SK-N-SH (cell line): Measurements from ENCODE around the gene AQP9. TPM values are rescaled to one million over a fixed set of nuclear protein-coding genes. Genes with fewer than 3 reads are reported as not detected.

Experiments
- CTCF ChIA-PET: fragments of 300-600, 350-600 bp; formaldehyde crosslinking; extraction: SDS; loops from one replicate; lab custom pipeline; 2021; lab: Yijun Ruan, JAX
- POLR2A ChIA-PET: fragments of 350-600 bp; sonication (Branson Sonifier 250); formaldehyde crosslinking; extraction: SDS; loops from one replicate; lab custom pipeline; 2020; ENCODE audit warnings: antibody characterized with exemption, inconsistent platforms; lab: Yijun Ruan, JAX
- DNase-seq: peaks from one replicate; pipeline ENCODE4 v3.0.0; 2012
- H2AFZ ChIP-seq: fragments of 200-600 bp; sonication (generic); 2 replicates; pipeline ENCODE4 v1.8.1; 2016; ENCODE audit warnings: antibody characterized with exemption, mild to moderate bottlenecking, low read depth
- H3F3A ChIP-seq: fragments of 200-600 bp; sonication (generic); replicated peaks from 2 replicates; pipeline ENCODE3; 2016; ENCODE audit warnings: antibody characterized with exemption, mild to moderate bottlenecking; ENCODE audit not compliant: insufficient read depth
- H3K27ac ChIP-seq, 2 experiments: fragments of 200-500 bp in 1 of 2; fragments of 200-600 bp in 1 of 2; sonication (Bioruptor generic) in 1 of 2; sonication (generic), shearing (Covaris generic) in 1 of 2; 2 replicates each; pipeline versions ENCODE4 v1.5.1 to v1.6.1; 2014 to 2016; ENCODE audit warnings: low read depth in 2 of 2, inconsistent platforms in 1 of 2, low read length in 1 of 2, mild to moderate bottlenecking in 1 of 2, mixed read lengths in 1 of 2
- H3K27me3 ChIP-seq: fragments of 200-600 bp; sonication (generic), shearing (Covaris generic); 2 replicates; pipeline ENCODE4 v1.6.1; 2016; ENCODE audit warnings: mixed run types; ENCODE audit not compliant: insufficient read depth
- H3K36me3 ChIP-seq, 2 experiments: fragments of 200-500 bp in 1 of 2; fragments of 200-600 bp in 1 of 2; sonication (Bioruptor generic) in 1 of 2; sonication (generic) in 1 of 2; replicated peaks in 1 of 2; 2 replicates each; pipeline versions ENCODE3 to v1.5.1; 2014 to 2016; ENCODE audit warnings: low read length in 1 of 2, mild to moderate bottlenecking in 1 of 2; ENCODE audit not compliant: insufficient read depth in 2 of 2, control insufficient read depth in 1 of 2
- H3K4me1 ChIP-seq, 2 experiments: fragments of 200-500 bp in 1 of 2; fragments of 200-600 bp in 1 of 2; sonication (Bioruptor generic) in 1 of 2; sonication (generic), shearing (Covaris generic) in 1 of 2; 2 replicates each; pipeline versions ENCODE4 v1.5.1 to v1.6.1; 2014 to 2016; ENCODE audit warnings: low read depth in 1 of 2, low read length in 1 of 2, mixed run types in 1 of 2; ENCODE audit not compliant: insufficient read depth in 2 of 2, control insufficient read depth in 1 of 2
- H3K4me2 ChIP-seq: fragments of 200-600 bp; sonication (generic), shearing (Covaris generic); 2 replicates; pipeline ENCODE4 v1.6.1; 2017; ENCODE audit warnings: mixed run types
- H3K4me3 ChIP-seq, 2 experiments: fragments of 200-500 bp in 1 of 2; fragments of 200-600 bp in 1 of 2; sonication (Bioruptor generic) in 1 of 2; sonication (generic), shearing (Covaris generic) in 1 of 2; 2 replicates each; pipeline versions ENCODE4 v1.5.1 to v1.8.1; 2014 to 2016; ENCODE audit warnings: low read depth in 2 of 2, inconsistent platforms in 1 of 2, low read length in 1 of 2, mild to moderate bottlenecking in 1 of 2, mixed read lengths in 1 of 2, moderate library complexity in 1 of 2
- H3K79me2 ChIP-seq: fragments of 200-600 bp; sonication (generic); 2 replicates; pipeline ENCODE4 v1.8.1; 2017; ENCODE audit warnings: mild to moderate bottlenecking; ENCODE audit not compliant: insufficient read depth
- H3K9ac ChIP-seq: fragments of 200-600 bp; sonication (generic); 2 replicates; pipeline ENCODE4 v1.6.1; 2017; ENCODE audit warnings: mixed run types
- H3K9me2 ChIP-seq: fragments of 200-600 bp; sonication (generic); 2 replicates; pipeline ENCODE4 v1.6.1; 2017; ENCODE audit warnings: mixed run types
- H3K9me3 ChIP-seq: fragments of 200-600 bp; sonication (generic); 2 replicates; pipeline ENCODE4 v1.6.1; 2017; ENCODE audit warnings: mixed run types, mild to moderate bottlenecking, moderate library complexity
- H4K20me1 ChIP-seq: fragments of 200-600 bp; sonication (generic); 2 replicates; pipeline ENCODE4 v1.6.1; 2017; ENCODE audit warnings: mild to moderate bottlenecking, mixed run types; ENCODE audit not compliant: insufficient read depth
- CHD2 ChIP-seq: fragments of 150-350 bp; IDR thresholded peaks from 2 replicates; pipeline ENCODE4 v1.6.1; 2018; ENCODE audit warnings: low read length; ENCODE audit not compliant: partially characterized antibody
- EZH2phosphoT487 ChIP-seq: fragments of 200-600 bp; sonication (generic); IDR thresholded peaks from 2 replicates; pipeline ENCODE4 v1.6.1; 2017; ENCODE audit warnings: low read depth, mixed run types, mild to moderate bottlenecking, antibody characterized with exemption, moderate library complexity, borderline replicate concordance
- FOSL2 ChIP-seq: IDR thresholded peaks from 2 replicates; pipeline ENCODE4 v1.4.0; 2012; ENCODE audit warnings: low read depth, mild to moderate bottlenecking, moderate library complexity, borderline replicate concordance
- FOXJ3 ChIP-seq: sonication (generic); formaldehyde crosslinking; IDR thresholded peaks from 2 replicates; pipeline ENCODE4 v1.5.1; 2020; ENCODE audit warnings: mild to moderate bottlenecking, missing genetic modification reagents
- GABPA ChIP-seq: IDR thresholded peaks from 2 replicates; pipeline ENCODE4 v1.4.0; 2012; ENCODE audit warnings: low read depth, mild to moderate bottlenecking
- JUND ChIP-seq: IDR thresholded peaks from 2 replicates; pipeline ENCODE4 v1.4.0; 2012
- MEF2A ChIP-seq: IDR thresholded peaks from 2 replicates; pipeline ENCODE4 v1.4.0; 2012; ENCODE audit warnings: low read depth, borderline replicate concordance
- MXI1 ChIP-seq: IDR thresholded peaks from 2 replicates; pipeline ENCODE4 v1.6.1; 2012; ENCODE audit warnings: mild to moderate bottlenecking, low read depth, low read length, improper control_type of control experiment
- POLR2AphosphoS5 ChIP-seq: IDR thresholded peaks from 2 replicates; pipeline ENCODE4 v1.6.1; 2012; ENCODE audit warnings: low read depth, low read length
- RCOR1 ChIP-seq: fragments of 150-350 bp; IDR thresholded peaks from 2 replicates; pipeline ENCODE4 v1.6.1; 2017; ENCODE audit warnings: antibody characterized with exemption, low read length
- RXRA ChIP-seq: IDR thresholded peaks from 2 replicates; pipeline ENCODE4 v1.4.0; 2012; ENCODE audit warnings: low read depth, mild to moderate bottlenecking, borderline replicate concordance
- SIN3A ChIP-seq: IDR thresholded peaks from 2 replicates; pipeline ENCODE4 v1.6.1; 2012; ENCODE audit warnings: low read depth, mild to moderate bottlenecking, low read length, moderate library complexity, borderline replicate concordance
- SMC3 ChIP-seq: IDR thresholded peaks from 2 replicates; pipeline ENCODE4 v1.6.1; 2012; ENCODE audit warnings: low read depth, low read length, improper control_type of control experiment
- TEAD4 ChIP-seq: IDR thresholded peaks from 2 replicates; pipeline ENCODE4 v1.4.0; 2012; ENCODE audit warnings: mild to moderate bottlenecking, borderline replicate concordance; ENCODE audit not compliant: insufficient read depth
- WGBS: methylation state at CpG from one replicate; pipeline ENCODE4 v1.1.6; 2017; ENCODE audit warnings: low lambda C conversion rate; 5-methylcytosine and 5-hydroxymethylcytosine counted together
- polyA plus RNA-seq, 3 experiments: library from polyadenylated mRNA; depleted of rRNA; stranded (reverse); fragments of >200 nt; gene quantifications; 2 replicates each; pipeline ENCODE4 v1.2.3, GENCODE V29; 2012
- TF ChIP-seq, protein P1 (sequence below): IDR thresholded peaks from 2 replicates; pipeline ENCODE4; 2012
- TF ChIP-seq, protein P2 (sequence below): IDR thresholded peaks from 2 replicates; pipeline ENCODE4 v1.6.1; 2012; ENCODE audit warnings: mild to moderate bottlenecking, low read depth, low read length, moderate library complexity
- TF ChIP-seq, protein P3 (sequence below): fragments of 200-600 bp; sonication (generic); IDR thresholded peaks from 2 replicates; pipeline ENCODE4 v1.6.1; 2017; ENCODE audit warnings: antibody characterized with exemption, mild to moderate bottlenecking, moderate library complexity

Gene AQP9
- polyA plus RNA-seq, 1 of the 3 experiments (the other 2 are of a cell fraction) = not detected

DNA sequence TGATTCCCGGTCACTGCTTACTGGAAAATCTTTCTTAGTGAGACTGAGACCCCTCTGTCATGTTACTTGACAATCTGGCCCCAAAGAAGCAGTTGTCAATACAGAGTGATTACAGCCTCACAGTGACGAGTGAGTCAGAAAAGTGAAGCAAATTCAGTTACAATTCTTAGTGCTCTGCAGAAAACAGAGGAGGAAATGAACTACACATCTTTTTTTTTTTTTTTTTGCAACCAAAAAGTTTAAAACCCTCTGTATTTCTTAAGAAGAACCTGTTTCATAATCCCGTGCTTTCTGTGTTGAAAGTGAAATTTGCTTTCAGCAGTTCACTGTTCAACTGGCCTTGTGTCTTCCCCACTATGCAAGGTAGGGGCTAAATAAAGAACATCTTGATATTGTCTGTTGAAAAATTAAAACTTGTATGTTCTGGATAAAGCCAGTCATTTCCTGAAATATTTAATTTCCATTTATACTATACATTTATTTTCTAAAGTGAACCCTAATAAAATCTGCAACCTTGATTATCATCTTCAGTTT lies 1.9 kb downstream of the AQP9 start:
- no peaks in the 10 kb centered on the region for H3K9me3 ChIP-seq
- POLR2A ChIA-PET = no interaction called here
- H3F3A ChIP-seq = no peaks in the 10 kb centered on the region
- TF ChIP-seq, protein P1, sequence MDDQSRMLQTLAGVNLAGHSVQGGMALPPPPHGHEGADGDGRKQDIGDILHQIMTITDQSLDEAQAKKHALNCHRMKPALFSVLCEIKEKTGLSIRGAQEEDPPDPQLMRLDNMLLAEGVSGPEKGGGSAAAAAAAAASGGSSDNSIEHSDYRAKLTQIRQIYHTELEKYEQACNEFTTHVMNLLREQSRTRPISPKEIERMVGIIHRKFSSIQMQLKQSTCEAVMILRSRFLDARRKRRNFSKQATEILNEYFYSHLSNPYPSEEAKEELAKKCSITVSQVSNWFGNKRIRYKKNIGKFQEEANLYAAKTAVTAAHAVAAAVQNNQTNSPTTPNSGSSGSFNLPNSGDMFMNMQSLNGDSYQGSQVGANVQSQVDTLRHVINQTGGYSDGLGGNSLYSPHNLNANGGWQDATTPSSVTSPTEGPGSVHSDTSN = no peak
- TF ChIP-seq SMC3 = no peak
- TF ChIP-seq EZH2phosphoT487 = no peak
- H3K4me2 ChIP-seq = no peak overlapping the region
- H3K27me3 ChIP-seq = 0 out of 2 replicates have a peak, but pooled peaks cover 10% of the 10 kb centered on the region
- H3K27ac ChIP-seq = no peak overlapping the region
- no peaks in the 10 kb centered on the region for H3K4me1 ChIP-seq
- CTCF ChIA-PET = interaction anchor here (1.6 kb wide), 1 partner anchor 389 kb away, joined by 3 read pairs; no protein-coding TSS in a partner anchor
- no peaks in the 10 kb centered on the region for H4K20me1 ChIP-seq
- H3K9me2 ChIP-seq = no peaks in the 10 kb centered on the region
- no peak overlapping the region for H3K4me3 ChIP-seq
- no peak overlapping the region for H2AFZ ChIP-seq
- H3K36me3 ChIP-seq = no peaks in the 10 kb centered on the region
- H3K79me2 ChIP-seq = no peaks in the 10 kb centered on the region
- no peak overlapping the region for H3K9ac ChIP-seq
- no peak for DNase-seq
- 24% methylated on average over 3 of the region's 3 CpGs for WGBS

DNA sequence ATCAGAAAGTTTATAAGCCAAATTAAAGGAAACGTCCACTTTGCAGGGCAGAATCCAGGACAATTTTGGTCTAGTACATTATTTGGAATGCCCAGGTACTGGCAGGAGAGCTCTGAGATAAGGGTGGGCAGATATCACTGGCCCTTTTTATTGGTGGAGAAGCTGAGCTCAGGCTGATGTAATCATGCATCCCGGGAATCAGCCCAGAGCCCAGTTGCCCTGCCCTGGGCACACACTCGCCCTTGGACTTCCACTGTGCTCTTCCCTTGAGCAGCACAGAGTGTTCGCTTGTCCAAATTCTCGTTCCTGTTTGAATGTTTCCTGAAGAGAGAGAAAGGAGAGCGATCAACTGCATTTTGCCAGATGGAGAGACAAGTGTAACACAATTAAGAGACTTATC lies 3.7 kb downstream of the AQP9 start:
- 30% methylated on average over 6 of the region's 6 CpGs for WGBS
- Histone ChIP-seq H4K20me1 (no peaks in the 10 kb centered on the region), H3K4me1 (no peaks in the 10 kb centered on the region), H3K36me3 (no peaks in the 10 kb centered on the region), H3K4me2 (no peak overlapping the region), H3K4me3 (no peak overlapping the region), H3F3A (no peaks in the 10 kb centered on the region), H3K9me3 (no peaks in the 10 kb centered on the region), H3K79me2 (no peaks in the 10 kb centered on the region), H3K27me3 (no peaks in the 10 kb centered on the region), H3K27ac (no peak overlapping the region), H3K9ac (no peak overlapping the region), H3K9me2 (no peaks in the 10 kb centered on the region), H2AFZ (no peak overlapping the region)
- CTCF ChIA-PET = interaction anchor here (1.8 kb wide), 1 partner anchor 71 kb away, joined by 10 read pairs; no protein-coding TSS in a partner anchor
- DNase-seq = no peak
- no peak for TF ChIP-seq POLR2AphosphoS5
- TF ChIP-seq SIN3A = no peak
- no peak for TF ChIP-seq EZH2phosphoT487
- TF ChIP-seq FOXJ3 (CRISPR knock-in tag) = no peak
- TF ChIP-seq, protein P2, sequence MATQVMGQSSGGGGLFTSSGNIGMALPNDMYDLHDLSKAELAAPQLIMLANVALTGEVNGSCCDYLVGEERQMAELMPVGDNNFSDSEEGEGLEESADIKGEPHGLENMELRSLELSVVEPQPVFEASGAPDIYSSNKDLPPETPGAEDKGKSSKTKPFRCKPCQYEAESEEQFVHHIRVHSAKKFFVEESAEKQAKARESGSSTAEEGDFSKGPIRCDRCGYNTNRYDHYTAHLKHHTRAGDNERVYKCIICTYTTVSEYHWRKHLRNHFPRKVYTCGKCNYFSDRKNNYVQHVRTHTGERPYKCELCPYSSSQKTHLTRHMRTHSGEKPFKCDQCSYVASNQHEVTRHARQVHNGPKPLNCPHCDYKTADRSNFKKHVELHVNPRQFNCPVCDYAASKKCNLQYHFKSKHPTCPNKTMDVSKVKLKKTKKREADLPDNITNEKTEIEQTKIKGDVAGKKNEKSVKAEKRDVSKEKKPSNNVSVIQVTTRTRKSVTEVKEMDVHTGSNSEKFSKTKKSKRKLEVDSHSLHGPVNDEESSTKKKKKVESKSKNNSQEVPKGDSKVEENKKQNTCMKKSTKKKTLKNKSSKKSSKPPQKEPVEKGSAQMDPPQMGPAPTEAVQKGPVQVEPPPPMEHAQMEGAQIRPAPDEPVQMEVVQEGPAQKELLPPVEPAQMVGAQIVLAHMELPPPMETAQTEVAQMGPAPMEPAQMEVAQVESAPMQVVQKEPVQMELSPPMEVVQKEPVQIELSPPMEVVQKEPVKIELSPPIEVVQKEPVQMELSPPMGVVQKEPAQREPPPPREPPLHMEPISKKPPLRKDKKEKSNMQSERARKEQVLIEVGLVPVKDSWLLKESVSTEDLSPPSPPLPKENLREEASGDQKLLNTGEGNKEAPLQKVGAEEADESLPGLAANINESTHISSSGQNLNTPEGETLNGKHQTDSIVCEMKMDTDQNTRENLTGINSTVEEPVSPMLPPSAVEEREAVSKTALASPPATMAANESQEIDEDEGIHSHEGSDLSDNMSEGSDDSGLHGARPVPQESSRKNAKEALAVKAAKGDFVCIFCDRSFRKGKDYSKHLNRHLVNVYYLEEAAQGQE = no peak
- no peak for TF ChIP-seq MEF2A
- no peak for TF ChIP-seq GABPA
- no peak for TF ChIP-seq JUND
- TF ChIP-seq TEAD4 = no peak
- no peak for TF ChIP-seq FOSL2
- no peak for TF ChIP-seq CHD2
- TF ChIP-seq MXI1 = no peak
- no peak for TF ChIP-seq RCOR1
- TF ChIP-seq, protein P3, sequence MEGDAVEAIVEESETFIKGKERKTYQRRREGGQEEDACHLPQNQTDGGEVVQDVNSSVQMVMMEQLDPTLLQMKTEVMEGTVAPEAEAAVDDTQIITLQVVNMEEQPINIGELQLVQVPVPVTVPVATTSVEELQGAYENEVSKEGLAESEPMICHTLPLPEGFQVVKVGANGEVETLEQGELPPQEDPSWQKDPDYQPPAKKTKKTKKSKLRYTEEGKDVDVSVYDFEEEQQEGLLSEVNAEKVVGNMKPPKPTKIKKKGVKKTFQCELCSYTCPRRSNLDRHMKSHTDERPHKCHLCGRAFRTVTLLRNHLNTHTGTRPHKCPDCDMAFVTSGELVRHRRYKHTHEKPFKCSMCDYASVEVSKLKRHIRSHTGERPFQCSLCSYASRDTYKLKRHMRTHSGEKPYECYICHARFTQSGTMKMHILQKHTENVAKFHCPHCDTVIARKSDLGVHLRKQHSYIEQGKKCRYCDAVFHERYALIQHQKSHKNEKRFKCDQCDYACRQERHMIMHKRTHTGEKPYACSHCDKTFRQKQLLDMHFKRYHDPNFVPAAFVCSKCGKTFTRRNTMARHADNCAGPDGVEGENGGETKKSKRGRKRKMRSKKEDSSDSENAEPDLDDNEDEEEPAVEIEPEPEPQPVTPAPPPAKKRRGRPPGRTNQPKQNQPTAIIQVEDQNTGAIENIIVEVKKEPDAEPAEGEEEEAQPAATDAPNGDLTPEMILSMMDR = no peak
- TF ChIP-seq RXRA = no peak
- no peak for TF ChIP-seq SMC3
- POLR2A ChIA-PET = no interaction called here
